NB4 (cell line): ENCODE measurements around the gene ATXN1.

Experiments used
- DNase-seq: peaks from one replicate; pipeline ENCODE4 v3.0.0; 2010; ENCODE audit warnings: low read depth
- H3K4me3 ChIP-seq: one replicate; pipeline ENCODE4 v1.5.1; 2011; ENCODE audit warnings: mild to moderate bottlenecking, low read depth, low read length, moderate library complexity
- MYC ChIP-seq: IDR thresholded peaks from 2 replicates; pipeline ENCODE4 v1.6.1; 2011; ENCODE audit warnings: low read depth, low read length
- POLR2A ChIP-seq: IDR thresholded peaks from 2 replicates; pipeline ENCODE4 v1.6.1; 2011; ENCODE audit warnings: mild to moderate bottlenecking; ENCODE audit not compliant: insufficient read length; ENCODE audit errors: extremely low read depth
- TF ChIP-seq, protein P1 (sequence below): IDR thresholded peaks from 2 replicates; pipeline ENCODE4 v1.6.1; 2011; ENCODE audit warnings: low read depth, low read length
- TF ChIP-seq, protein P2 (sequence below): IDR thresholded peaks from one replicate; pipeline ENCODE4 v1.5.1; 2012; ENCODE audit warnings: low read depth, low read length

Gene ATXN1

DNA sequence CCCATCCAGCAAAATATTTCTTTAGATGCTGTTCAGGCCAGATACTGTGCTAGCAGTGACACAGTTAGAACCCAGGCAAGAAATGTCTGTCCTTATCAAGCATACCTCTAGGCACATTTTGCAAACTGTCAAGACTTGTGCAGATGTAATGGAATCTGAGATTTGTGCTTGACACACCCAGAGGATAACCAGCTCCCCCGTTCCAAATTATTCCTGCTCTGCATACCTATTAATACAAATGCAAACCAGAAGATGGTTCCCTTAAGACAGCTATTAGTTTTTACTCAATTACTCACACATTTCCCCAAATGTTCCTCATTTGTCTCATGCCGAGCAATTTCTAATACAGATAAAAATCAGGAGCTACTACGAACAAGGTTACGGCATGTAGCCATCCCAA lies 40.4 kb downstream of the ATXN1 start:
- TF ChIP-seq MYC = no peak
- TF ChIP-seq, protein P1, sequence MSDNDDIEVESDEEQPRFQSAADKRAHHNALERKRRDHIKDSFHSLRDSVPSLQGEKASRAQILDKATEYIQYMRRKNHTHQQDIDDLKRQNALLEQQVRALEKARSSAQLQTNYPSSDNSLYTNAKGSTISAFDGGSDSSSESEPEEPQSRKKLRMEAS = no peak
- no peak for TF ChIP-seq POLR2A
- TF ChIP-seq, protein P2, sequence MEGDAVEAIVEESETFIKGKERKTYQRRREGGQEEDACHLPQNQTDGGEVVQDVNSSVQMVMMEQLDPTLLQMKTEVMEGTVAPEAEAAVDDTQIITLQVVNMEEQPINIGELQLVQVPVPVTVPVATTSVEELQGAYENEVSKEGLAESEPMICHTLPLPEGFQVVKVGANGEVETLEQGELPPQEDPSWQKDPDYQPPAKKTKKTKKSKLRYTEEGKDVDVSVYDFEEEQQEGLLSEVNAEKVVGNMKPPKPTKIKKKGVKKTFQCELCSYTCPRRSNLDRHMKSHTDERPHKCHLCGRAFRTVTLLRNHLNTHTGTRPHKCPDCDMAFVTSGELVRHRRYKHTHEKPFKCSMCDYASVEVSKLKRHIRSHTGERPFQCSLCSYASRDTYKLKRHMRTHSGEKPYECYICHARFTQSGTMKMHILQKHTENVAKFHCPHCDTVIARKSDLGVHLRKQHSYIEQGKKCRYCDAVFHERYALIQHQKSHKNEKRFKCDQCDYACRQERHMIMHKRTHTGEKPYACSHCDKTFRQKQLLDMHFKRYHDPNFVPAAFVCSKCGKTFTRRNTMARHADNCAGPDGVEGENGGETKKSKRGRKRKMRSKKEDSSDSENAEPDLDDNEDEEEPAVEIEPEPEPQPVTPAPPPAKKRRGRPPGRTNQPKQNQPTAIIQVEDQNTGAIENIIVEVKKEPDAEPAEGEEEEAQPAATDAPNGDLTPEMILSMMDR = no peak
- no peak for DNase-seq
- H3K4me3 ChIP-seq = no peak overlapping the region

DNA sequence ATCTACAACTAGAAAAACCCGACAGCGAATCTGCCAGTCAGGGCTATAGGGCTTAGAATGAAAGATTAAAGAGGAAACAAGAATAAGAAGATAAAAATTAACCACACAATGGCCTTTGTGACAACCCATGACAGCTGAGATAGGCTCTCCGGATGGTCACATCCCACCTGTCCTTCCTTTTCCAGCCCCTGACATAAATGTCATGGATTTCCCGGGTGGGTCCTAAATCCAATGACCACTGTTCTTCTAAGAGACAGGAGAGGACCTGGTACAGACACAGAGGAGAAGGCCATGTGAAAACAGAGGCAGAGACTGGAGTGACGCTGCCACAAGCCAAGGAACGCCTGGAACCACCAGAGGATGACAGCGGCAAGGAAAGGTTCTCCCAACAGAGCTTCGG lies 41.8 kb downstream of the ATXN1 start:
- DNase-seq = no peak
- TF ChIP-seq POLR2A = no peak
- no peak for TF ChIP-seq MYC
- TF ChIP-seq, protein P2 = no peak
- TF ChIP-seq, protein P1 = no peak

DNA sequence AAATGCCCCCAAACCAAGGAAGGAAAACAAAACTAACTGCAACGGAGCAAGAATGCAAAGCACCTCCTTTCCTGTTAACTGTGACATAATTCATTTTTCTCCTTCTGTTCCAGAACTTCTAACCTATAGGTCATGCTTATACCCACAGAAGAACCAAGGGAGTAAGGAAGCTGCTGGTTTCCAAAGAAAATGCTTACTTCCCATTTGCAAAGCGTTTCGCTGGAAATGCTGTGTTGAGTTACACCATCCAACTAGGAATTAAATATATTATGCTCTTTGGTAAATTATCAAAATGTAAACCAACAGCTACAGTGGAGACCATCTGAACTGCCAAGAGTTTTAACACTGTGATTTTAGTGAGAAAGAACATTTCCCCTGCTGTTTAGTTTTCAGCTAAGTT lies 42.9 kb downstream of the ATXN1 start:
- DNase-seq = no peak
- TF ChIP-seq, protein P2 = no peak
- TF ChIP-seq MYC (no peak), POLR2A (no peak)
- TF ChIP-seq, protein P1 = no peak
- no peak overlapping the region for H3K4me3 ChIP-seq

More for the DNA sequence above, 41.8 kb downstream of the ATXN1 start:
- H3K4me3 ChIP-seq = no peak overlapping the region

DNA sequence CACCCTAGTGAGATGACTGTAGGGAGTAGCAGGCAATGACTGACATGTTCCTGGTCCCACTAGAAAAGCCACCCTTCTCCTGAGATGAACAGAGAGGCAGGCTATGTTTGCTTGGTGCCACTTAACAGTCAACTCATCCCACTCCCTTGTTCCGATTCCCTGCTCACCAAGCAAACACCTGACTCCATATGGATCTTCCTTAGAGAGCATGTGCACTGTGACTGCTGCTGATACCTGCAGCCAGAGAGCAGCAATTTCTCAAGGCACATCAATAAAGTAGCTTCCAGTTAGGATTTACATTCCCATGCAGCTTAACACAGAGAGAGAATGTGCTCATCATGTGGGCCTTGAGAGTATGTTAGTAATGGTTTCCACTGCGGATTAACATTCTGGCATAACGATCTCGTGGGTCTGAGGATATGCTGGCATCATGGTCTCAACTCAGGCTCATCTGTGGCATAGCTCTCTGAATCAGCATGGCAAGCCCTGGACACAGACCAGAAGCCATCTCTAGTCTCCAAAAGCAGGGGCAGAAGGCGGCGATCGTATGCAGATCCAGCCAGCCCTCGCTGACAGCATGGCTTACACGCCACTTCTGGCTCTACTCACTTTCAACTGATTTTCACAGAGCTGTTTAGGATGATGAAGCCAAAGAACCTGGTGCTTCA lies 43.9 kb downstream of the ATXN1 start:
- no peak for DNase-seq
- no peak overlapping the region for H3K4me3 ChIP-seq
- no peak for TF ChIP-seq POLR2A
- TF ChIP-seq MYC = no peak
- TF ChIP-seq, protein P2 = no peak
- TF ChIP-seq, protein P1 = no peak

DNA sequence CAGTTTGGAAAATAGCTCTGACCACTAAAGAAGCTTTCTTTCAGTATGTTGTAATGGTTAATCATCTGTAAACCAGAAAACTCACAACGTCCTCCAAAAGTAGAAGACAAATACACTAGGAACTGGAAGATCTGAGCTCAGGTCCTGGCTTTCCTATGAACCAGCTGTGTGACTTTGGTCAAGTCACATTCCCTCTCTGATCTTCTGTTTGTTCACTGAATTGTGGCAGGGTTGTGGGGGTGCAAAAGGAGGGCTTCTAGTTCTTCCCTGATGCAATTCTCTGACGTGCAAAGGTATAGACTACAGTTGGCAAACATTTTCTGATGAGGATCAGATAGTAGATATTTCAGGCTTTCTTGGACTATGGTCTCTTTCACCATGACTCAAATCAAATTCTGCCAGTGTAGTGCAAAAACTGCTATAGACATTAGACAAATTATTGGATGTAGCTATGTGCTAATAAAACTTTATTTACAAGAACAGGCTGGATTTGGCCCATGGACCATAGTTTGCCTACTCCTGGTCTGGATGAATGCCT lies 44.9 kb downstream of the ATXN1 start:
- TF ChIP-seq POLR2A (no peak), MYC (no peak)
- TF ChIP-seq, protein P1 = no peak
- TF ChIP-seq, protein P2 = no peak
- DNase-seq = no peak
- no peak overlapping the region for H3K4me3 ChIP-seq

DNA sequence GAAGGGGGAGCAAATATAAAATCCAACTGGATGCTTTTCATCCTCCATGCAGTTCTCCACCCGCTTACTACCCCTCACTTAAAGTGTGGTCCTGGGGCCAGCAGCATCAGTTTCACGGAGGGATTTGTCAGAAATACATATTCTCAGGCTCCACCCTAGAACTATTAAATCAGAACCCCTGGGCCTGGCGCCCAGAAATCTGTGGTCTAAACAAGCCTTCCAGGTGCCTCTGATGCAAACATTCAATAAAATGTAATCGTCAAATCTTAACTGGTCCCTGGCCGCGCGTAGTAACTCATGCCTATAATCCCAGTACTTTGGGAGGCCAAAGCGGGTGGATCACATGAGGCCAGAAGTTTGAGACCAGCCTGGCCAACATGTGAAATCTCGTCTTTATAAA lies 47.7 kb downstream of the ATXN1 start:
- no peak for DNase-seq
- TF ChIP-seq POLR2A (no peak), MYC (no peak)
- TF ChIP-seq, protein P1 = no peak
- TF ChIP-seq, protein P2 = no peak
- H3K4me3 ChIP-seq = peak overlapping the region; percentile 53
